CD4-positive, CD25-positive, alpha-beta regulatory T cell (primary cell): Measurements from ENCODE around the gene TRIM51G. TPM values are rescaled to one million over a fixed set of nuclear protein-coding genes. Genes with fewer than 3 reads are reported as not detected.
"Not testable (repeated sequence)": the region's sequence is repeated elsewhere in the genome, so short reads cannot be mapped to it uniquely, and the experiment has no call there.

Experiments used
- ATAC-seq, 2 donors: fragments of 150-1000 bp; cut with Tn5 transposase; one replicate each; pipeline ENCODE4 v1.10.0; 2021; ENCODE audit warnings: low read depth in 2 of 2, moderate number of reproducible peaks in 2 of 2, moderate library complexity in 1 of 2
- DNase-seq, 3 donors: peaks; one replicate each; pipeline versions ENCODE4 v3.0.0 to v3.0.0-alpha.2; 2012 to 2022; ENCODE audit warnings: mixed read lengths in 1 of 3
- H3K27ac ChIP-seq: one replicate; pipeline ENCODE4 v1.7.0; 2013; ENCODE audit warnings: mild to moderate bottlenecking, low read length; ENCODE audit not compliant: insufficient read depth, poor library complexity, severe bottlenecking
- H3K27me3 ChIP-seq: one replicate; pipeline ENCODE4 v1.7.0; 2013; ENCODE audit warnings: low read length; ENCODE audit not compliant: control insufficient read depth, insufficient read depth
- H3K36me3 ChIP-seq: one replicate; pipeline ENCODE4 v1.7.0; 2013; ENCODE audit warnings: mild to moderate bottlenecking, low read length, moderate library complexity; ENCODE audit not compliant: control insufficient read depth, insufficient read depth
- H3K4me1 ChIP-seq: 2 replicates; pipeline ENCODE4 v1.7.0; 2013; ENCODE audit warnings: mild to moderate bottlenecking, low read length; ENCODE audit not compliant: insufficient read depth, control insufficient read depth, poor library complexity, severe bottlenecking
- H3K4me3 ChIP-seq: one replicate; pipeline ENCODE4 v1.7.0; 2013; ENCODE audit warnings: low read depth, mild to moderate bottlenecking, low read length, moderate library complexity
- H3K9me3 ChIP-seq, 2 experiments: 1 replicate in 1 of 2; 2 replicates in 1 of 2; pipeline ENCODE4 v1.7.0; 2013; ENCODE audit warnings: low read length in 2 of 2, mild to moderate bottlenecking in 1 of 2, moderate library complexity in 1 of 2; ENCODE audit not compliant: control insufficient read depth in 2 of 2
- H3K27ac Mint-ChIP-seq, 3 donors: one replicate each; pipeline ENCODE4 v1.8.0; 2020 to 2022; ENCODE audit warnings: mild to moderate bottlenecking in 3 of 3, mixed read lengths in 3 of 3, moderate library complexity in 2 of 3
- H3K27me3 Mint-ChIP-seq: one replicate; pipeline ENCODE4 v1.8.0; 2022; ENCODE audit warnings: mild to moderate bottlenecking, mixed read lengths
- H3K36me3 Mint-ChIP-seq: one replicate; pipeline ENCODE4 v1.8.0; 2020; ENCODE audit warnings: mixed read lengths
- H3K4me1 Mint-ChIP-seq, 4 donors: one replicate each; pipeline ENCODE4 v1.8.0; 2020 to 2022; ENCODE audit warnings: mixed read lengths in 4 of 4, mild to moderate bottlenecking in 1 of 4
- H3K4me3 Mint-ChIP-seq, 4 donors: one replicate each; pipeline ENCODE4 v1.8.0; 2020 to 2022; ENCODE audit warnings: mild to moderate bottlenecking in 4 of 4, mixed read lengths in 4 of 4, moderate library complexity in 3 of 4
- H3K9me3 Mint-ChIP-seq, 7 donors: one replicate each; pipeline ENCODE4 v1.8.0; 2020 to 2022; ENCODE audit warnings: mixed read lengths in 7 of 7, mild to moderate bottlenecking in 3 of 7, moderate library complexity in 2 of 7
- polyA plus RNA-seq, 4 donors: library from polyadenylated mRNA; unstranded; fragments of 300-500 nt; fragmentation: Illumina TruSeq; gene quantifications; one replicate each; pipeline ENCODE4 v1.2.3, GENCODE V29; 2021
- total RNA-seq: library from RNA; stranded (reverse); gene quantifications from one replicate; pipeline ENCODE4 v1.2.3, GENCODE V29; 2022

Gene TRIM51G
- not detected for total RNA-seq
- not detected for polyA plus RNA-seq

- not testable (repeated sequence) for H3K4me3 Mint-ChIP-seq, H3K36me3 ChIP-seq, DNase-seq, H3K27me3 Mint-ChIP-seq, H3K9me3 ChIP-seq, H3K4me1 Mint-ChIP-seq, H3K27me3 ChIP-seq, H3K27ac ChIP-seq, ATAC-seq, H3K4me1 ChIP-seq, H3K4me3 ChIP-seq, H3K27ac Mint-ChIP-seq, H3K9me3 Mint-ChIP-seq, H3K36me3 Mint-ChIP-seq
Measured at GRCh38 chr11:48983785-48984184, at the start of gene TRIM51G. Gene TRIM51G (minus strand): TSS chr11:48983885. CDS start chr11:48981695, 2,190 bp downstream.

- not testable (repeated sequence) for H3K9me3 Mint-ChIP-seq
Measured at GRCh38 chr11:49028523-49028922, 44.8 kb upstream of the TRIM51G start, which contains the start of gene TRIM49B. Gene TRIM49B (plus strand): TSS chr11:49028823. CDS start chr11:49031600, 2,777 bp downstream.

GRCh38 chr11:48968592-48968991, 15.1 kb downstream of the TRIM51G start:
- H3K9me3 Mint-ChIP-seq, H3K27me3 ChIP-seq, H3K36me3 ChIP-seq, H3K36me3 Mint-ChIP-seq, H3K27ac Mint-ChIP-seq, H3K4me3 ChIP-seq, H3K9me3 ChIP-seq, H3K4me1 Mint-ChIP-seq, H3K4me3 Mint-ChIP-seq, H3K27ac ChIP-seq, H3K27me3 Mint-ChIP-seq, ATAC-seq, H3K4me1 ChIP-seq, DNase-seq: not testable (repeated sequence)

More at GRCh38 chr11:49028523-49028922, 44.8 kb upstream of the TRIM51G start, which contains the start of gene TRIM49B:
- H3K27ac Mint-ChIP-seq, H3K36me3 Mint-ChIP-seq, H3K36me3 ChIP-seq, H3K4me1 Mint-ChIP-seq, ATAC-seq, H3K4me3 Mint-ChIP-seq, DNase-seq, H3K4me3 ChIP-seq, H3K9me3 ChIP-seq, H3K4me1 ChIP-seq, H3K27me3 Mint-ChIP-seq, H3K27ac ChIP-seq, H3K27me3 ChIP-seq: not testable (repeated sequence)

GRCh38 chr11:48955315-48956049, 28.2 kb downstream of the TRIM51G start:
- peaks cover 0 to 10% (median 4%) of the 10 kb centered on the region in 7 donors for H3K9me3 Mint-ChIP-seq
- H3K9me3 ChIP-seq, H3K27ac ChIP-seq, H3K4me1 Mint-ChIP-seq, H3K4me1 ChIP-seq, H3K27ac Mint-ChIP-seq, H3K27me3 Mint-ChIP-seq, H3K4me3 Mint-ChIP-seq, H3K36me3 ChIP-seq, DNase-seq, H3K4me3 ChIP-seq, H3K27me3 ChIP-seq, ATAC-seq, H3K36me3 Mint-ChIP-seq: not testable (repeated sequence)

GRCh38 chr11:48945796-48946195, 37.9 kb downstream of the TRIM51G start:
- not testable (repeated sequence) for ATAC-seq, H3K4me1 Mint-ChIP-seq, H3K36me3 ChIP-seq, H3K27me3 ChIP-seq, H3K9me3 Mint-ChIP-seq, H3K9me3 ChIP-seq, H3K27me3 Mint-ChIP-seq, H3K36me3 Mint-ChIP-seq, H3K4me3 Mint-ChIP-seq, H3K4me1 ChIP-seq, H3K27ac ChIP-seq, DNase-seq, H3K27ac Mint-ChIP-seq, H3K4me3 ChIP-seq

Other genes starting within 250 kb of the TRIM51G start
- not detected for gene TRIM49B, start 44.9 kb upstream of the TRIM51G start, total RNA-seq
- not detected for gene TRIM49B, start 44.9 kb upstream of the TRIM51G start, polyA plus RNA-seq
- not detected for gene TRIM64C, start 75.2 kb upstream of the TRIM51G start, total RNA-seq
- not detected for gene TRIM64C, start 75.2 kb upstream of the TRIM51G start, polyA plus RNA-seq
- not detected for gene FOLH1, start 224.7 kb upstream of the TRIM51G start, total RNA-seq
- not detected for gene FOLH1, start 224.7 kb upstream of the TRIM51G start, polyA plus RNA-seq